NCI-H1105 (cell line): ENCODE measurements around the gene ANK3.

Experiments
- DNase-seq: peaks from one replicate; lab custom pipeline; 2025; lab: John Stamatoyannopoulos, UW

ANK3 gene

DNA sequence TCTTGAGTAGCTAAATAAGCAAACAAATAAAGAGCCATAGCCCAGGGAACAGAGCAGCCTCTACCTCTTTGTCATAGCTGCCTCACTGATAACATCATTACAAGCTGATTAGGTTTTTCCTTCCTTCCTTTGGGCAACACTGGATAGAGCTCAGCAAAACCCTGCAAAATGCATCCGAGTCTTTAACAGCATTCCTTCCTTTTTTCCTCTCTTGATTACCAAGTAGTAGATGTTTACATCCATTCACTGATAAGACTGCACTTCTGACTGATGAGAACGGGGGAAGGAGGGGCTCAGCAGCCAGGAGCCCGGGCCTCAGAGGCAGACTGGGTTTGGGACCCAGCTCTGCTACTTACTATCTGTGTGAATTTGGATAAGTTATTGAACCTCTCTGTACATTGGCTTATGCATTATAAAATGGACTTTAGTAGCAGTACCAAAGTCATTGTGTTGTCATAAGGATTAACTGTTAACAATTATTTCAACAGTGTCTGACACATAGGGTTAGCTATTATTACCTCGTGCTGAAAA, 214.2 kb downstream of the ANK3 start:
- no peak for DNase-seq

DNA sequence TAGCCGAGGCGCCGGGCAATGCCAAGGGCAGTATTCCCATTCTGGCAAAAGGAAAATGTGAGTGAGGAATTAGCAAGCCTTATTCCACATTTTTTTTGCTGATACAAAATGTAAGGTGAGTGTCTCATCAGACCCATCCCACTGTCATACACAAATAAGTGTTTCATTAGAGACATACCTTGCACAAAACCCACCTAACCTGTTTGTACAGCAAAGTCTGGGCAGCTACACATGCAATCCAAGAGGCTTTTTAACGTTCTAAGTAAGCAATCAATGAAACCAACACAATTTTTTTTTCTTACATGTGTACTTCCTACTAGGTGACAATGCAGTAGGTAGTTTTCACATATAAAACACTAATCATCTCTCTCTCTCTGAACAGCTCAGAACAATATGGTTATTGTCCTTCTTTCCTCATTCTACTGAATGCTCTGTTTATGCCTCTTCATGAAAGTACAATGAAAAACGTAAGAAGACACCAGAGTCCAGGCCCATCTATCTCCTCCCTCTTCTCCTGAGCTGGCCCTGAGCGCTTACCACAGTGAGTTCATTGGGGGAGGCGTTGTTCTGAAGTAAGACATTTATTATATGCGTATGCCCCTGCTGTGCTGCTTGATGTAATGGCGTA, 217.2 kb downstream of the ANK3 start:
- no peak for DNase-seq

DNA sequence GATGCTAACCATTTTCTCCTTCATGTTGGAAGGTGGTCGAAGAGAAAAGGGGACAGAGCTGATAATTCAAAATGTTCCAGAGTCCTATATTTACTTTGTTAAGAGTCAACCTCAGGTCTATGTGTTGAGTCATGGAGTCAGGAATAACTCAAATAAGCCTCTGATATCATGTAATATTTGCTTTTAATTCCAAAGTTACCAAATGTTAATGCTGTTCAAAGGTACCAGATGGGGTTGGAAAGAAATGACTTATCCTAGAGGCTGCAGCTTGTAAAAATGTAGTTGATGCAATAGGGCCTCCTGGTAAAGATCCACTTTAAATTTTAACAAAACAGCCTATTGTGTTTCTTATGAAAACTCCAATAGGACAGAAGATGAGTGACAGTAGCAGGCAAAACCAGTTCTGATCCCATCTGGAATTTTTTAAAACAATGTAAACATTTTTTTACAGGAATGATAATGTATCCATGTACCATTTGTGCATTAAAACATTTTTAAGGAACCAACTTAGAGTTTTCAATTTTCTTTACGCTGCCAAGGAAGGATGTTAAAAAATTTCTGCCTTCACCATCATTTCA, 218.2 kb downstream of the ANK3 start:
- no peak for DNase-seq

DNA sequence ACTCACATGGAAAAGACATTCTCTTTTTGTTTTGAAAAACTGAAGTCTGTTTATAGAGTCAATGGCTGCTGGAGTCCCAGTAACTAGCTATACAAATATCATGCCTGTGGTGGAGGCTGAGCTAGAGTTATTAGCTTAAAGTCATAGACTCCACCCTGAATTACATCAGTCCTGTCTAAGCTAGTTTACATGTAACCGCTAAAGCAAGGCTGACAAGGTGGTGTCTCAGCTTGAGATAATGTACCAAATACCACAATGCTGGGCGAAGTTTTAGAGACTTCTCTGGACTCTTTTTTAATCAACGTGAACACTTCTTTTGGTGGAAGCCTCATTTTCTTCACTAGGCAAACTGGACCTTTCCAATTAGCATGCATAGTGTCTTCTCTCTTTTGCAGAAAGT, 219.4 kb downstream of the ANK3 start:
- DNase-seq = no peak

DNA sequence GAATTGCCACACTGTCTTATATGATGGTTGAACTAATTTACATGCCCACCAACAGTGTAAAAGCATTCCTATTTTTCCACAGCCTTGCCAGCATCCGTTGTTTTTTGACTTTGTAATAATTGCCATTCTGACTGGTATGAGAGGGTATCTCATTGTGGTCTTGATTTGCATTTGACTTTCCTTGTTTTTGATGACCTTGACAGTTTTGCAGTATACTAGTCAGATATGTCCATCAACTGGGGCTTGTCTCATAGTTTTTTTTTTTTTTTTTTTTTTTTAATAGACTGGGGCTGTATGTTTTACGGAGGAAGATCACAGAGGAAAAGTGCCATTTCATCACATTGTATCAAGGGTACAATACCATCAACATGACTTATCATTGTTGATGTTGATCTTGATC, 220.6 kb downstream of the ANK3 start:
- no peak for DNase-seq

DNA sequence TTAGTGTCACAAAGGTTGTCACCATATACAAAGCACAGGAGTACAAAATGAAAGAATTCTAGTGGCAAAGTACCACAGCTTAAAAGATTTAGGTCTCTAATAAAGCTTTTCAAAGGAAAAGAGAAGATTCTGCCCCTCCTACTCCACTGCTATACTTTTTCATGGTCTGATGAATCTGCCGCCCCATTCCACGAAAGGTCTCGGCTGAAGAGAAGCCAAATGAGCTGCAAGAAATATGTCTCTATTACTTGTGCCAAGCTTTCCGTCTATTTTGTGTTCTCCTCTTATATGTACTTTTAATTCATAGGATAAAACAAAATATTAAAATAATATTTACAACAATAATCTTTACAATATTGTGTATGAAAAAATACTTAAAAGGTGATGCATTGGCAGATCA, 222.6 kb downstream of the ANK3 start:
- no peak for DNase-seq

DNA sequence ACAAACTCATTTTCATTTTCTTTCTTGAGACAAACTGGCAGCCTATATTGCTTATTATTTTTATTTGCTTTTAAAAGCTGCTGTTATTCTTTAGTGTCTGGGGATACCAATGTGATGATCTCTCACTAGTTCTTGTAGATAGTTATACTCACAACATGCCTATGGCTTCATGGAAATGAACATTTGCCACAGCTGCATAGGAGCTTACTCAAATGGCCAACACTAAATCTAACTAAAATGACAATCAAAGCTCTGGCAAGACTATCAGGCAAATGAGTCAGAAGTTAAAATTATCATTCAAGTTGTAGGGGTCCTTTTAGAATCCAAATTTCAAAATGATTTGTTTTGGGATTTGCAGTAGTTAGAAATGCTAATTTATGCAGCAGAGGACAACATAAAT, 225.9 kb downstream of the ANK3 start:
- no peak for DNase-seq

DNA sequence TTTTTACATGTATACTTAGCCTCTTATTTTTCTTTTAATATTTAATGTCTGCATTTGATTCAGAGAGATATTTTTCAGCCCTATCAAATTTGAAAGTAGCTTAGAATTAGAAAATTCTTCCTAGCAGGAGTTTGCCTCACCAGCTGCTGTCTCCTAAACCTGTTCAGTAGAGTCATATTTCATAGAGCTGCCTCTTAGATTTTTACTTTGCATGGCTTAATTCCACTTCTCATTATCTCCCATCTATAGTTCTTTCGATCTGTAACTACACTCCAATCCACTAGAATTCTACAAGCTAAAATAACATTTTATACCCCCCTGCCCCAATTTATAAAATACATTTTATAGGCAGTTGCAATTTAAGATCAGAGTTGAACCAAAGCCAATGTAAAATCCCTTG, 227.0 kb downstream of the ANK3 start:
- no peak for DNase-seq

DNA sequence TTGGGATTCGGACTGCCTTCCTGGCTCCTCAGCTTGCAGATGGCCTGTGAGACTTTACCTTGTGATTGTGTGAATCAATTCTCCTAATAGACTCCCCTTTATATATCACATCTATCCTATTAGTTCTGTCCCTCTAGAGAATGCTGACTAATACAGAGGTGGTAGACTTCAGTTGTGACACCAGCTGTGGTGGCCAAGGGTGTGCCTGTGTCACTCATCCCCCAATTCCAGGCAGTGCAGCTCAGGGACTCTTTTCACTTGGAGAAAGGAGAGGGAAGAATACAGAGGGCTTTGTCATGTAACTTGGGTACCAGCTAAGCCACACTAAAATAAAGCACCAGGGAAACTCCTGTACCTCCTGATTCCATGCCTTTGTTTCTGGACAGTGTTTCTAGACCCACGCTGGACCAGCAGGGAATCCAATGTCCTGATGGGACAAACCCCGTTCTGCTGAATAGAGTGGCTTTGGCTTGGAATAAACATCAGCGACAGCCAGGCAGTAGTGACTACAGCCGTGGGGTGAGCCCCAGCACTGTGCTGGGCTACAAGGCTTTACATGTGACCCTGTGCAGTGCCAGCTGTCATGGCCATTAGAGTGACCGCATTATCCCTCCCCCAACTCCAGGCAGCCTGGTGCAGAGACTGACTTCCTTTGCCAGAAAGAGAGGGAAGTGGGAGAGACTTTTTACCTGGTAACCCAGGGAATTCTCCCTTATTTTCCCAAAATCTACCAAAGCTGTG, 233.6 kb downstream of the ANK3 start:
- no peak for DNase-seq

DNA sequence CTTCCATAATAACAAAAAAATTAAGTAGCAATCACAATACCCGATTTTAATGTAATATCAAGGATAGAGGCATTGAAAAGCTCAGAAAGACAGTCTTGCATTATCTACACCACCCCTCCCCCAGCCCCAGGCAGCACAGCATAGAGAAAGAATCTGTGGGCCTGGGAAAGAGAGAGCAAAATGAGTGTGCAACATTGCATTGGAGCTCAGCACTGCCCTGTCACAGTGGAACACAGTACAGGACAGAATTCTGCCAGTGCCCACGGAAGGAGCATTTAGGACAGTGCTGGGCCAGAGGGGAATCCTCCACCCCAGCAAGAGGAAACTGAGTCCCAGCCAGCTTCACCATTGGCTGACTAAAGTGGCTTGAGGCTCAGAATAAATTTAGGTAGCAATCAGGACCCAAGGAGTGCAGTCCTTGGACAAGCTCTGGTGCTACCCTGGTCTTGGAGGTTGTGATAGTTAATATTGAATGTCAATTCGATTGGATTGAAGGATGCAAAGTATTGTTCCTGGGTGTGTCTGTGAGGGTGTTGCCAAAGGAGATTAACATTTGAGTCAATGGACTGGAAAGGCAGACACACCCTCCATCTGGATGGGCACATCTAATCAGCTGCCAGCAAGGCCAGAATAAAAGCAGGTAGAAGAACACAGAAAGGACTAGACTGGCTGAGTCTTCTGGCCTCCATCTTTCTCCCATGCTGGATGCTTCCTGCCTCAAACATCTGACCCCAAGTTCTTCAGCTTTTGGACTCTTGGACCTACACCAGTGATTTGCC, 234.4 kb downstream of the ANK3 start:
- DNase-seq = no peak

DNA sequence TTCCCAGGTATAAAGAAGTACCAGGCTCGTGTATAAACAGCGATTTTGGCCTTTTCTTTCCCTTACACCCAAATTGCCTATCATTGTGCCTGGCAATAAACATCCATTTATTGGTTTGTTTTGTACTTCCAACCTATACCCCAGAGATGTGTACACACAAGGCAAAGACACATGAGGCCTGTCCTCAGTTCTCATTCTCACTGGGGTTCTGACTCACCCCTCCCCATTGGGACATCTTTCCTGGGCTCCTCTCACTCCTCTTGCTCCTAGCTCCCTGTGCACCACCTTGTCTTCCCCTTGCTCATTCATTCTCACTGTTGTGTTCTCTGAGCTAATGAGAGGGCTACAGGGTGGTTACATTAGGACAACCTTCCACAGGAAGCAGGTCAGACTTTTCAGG, 240.7 kb downstream of the ANK3 start:
- DNase-seq = no peak

DNA sequence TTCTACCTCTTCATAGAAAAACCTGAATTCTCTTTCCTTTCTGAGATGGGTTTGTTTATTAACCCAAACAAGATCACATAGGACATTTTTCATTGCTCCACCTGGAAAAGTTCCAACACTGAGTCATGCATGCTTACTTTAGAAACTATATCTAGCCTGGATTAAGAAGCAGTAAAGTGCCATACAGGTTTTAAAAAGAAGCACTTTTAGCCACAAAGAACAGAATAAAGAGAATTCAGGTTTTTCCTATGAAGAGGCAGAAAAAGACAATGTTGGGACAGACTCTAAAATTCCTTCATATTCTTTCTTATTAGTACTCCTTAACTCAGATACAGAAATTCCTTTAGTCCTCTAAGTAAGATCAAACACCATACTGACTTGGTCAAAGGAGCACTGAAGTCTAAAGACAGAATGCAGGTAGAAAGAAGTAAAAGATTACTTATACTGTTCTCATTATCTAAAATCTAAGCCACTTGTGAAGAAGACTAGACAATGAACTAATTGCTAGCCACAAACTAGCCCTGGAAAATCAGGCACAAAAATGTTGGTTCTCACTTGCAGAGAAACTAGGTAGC, 241.3 kb downstream of the ANK3 start:
- DNase-seq = no peak

DNA sequence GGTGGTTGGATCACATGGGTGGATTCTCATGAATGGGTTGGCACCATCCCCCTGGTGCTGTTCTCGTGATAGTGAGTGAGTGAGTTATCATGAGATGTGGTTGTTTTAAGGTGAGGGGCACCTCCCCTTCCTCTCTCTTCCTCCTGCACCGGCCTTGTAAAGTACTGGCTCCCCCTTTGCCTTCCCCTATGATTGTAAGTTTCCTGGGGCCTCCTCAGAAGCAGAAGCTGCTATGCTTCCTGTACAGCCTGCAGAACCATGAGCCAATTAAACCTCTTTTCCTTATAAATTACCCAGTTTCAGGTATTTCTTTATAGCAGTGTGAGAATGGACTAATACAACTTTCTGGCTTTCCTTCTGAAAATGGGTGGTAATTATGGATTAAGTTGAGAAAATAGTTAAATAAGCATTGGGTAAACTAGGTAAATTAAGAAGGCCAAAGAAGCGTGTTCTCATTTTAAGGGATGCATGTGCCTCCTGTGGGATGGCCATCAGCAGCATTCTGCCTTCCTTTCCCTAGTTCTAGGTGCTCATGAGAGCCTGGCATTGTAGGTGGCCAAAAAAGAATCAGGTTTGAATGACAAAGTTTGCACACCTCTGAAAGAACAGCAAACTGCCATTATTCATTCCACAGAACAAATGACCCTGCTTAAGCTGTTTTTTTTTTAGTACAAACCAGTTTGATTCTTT, 242.0 kb downstream of the ANK3 start:
- DNase-seq = no peak

DNA sequence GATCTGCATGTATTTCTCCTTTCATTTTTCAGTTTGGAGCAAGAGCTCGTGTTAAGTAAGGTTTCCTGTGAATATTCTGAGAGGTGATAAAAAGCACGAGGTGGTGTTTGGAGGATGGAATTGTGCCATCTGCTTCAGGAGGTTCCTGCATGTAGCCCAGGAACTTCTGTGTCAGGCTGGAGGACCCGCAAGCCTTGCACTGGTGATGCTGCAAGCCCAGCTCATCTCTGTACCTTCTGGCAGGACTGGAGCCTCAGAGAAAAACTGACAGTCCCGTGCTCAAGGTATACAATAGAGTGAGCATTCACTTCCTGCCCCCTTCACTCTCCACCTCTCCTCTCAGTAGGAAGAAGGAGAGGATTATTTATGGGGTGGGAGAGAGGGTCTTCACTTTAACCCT, 242.7 kb downstream of the ANK3 start:
- no peak for DNase-seq

DNA sequence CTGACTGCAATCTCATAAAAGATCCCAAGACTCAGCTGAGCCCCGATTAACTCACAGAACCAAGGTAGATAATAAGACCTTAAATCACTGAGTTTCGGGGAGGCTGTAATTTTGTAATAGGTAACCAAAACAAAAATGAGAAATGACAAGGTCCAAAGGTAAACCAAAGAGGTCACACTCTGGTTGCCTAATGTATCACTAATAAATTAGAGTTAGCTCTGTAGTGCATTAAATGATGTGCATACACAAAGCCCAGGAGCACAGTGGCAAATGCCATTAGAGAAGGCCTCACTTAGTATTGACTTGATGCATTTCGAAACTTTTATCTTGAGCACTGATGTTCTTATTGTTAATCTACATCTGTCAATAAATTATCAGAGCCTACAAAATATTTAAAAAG, 245.6 kb downstream of the ANK3 start:
- no peak for DNase-seq

DNA sequence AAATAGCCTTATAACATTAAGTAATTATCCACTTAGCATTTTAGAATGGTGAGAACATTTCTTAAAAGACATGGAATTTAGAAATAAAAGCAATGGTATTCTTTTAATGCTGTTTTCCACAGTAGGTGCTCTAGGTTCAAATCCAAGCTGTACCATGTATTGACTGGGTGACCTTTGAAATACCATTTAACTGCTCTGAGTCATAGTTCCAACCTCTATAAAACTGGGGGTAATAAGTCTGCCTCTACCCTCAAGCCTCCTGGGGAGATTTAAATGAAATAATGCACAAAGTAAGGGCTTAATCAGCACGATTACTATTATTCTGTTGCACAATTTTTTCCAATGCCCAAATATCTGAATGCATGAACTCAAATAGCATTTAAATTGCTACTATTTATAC, 246.9 kb downstream of the ANK3 start:
- no peak for DNase-seq

DNA sequence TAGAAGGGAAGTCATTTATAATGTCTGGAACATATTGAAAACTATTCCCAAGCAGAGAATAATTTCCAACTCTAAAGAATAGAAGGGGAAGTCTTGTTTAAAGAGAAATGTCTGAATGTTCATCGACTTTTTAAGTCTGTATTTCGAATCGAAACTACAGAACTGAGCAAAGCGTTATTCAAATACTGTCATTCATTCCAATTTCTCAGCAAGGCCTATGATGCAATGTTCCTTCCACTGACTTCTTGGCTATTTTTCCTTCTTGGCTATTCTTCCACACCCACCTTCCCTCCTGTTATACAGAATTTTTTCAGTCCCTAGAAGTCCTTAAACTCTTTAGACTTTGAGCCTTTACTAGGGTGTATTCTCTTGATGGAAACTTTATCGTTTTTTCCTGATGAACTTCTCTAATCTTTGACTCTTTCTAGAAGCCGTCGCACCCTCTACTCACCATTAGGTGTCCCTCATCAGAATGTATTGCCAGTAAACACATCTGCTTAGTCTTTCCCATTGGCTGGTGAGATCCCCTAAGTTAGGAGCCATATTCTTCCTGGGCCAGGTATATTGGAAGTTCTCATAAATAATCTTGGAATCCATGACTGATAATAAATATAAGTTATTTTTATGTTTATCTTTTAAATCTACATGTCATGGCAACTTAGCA, 247.6 kb downstream of the ANK3 start:
- no peak for DNase-seq

DNA sequence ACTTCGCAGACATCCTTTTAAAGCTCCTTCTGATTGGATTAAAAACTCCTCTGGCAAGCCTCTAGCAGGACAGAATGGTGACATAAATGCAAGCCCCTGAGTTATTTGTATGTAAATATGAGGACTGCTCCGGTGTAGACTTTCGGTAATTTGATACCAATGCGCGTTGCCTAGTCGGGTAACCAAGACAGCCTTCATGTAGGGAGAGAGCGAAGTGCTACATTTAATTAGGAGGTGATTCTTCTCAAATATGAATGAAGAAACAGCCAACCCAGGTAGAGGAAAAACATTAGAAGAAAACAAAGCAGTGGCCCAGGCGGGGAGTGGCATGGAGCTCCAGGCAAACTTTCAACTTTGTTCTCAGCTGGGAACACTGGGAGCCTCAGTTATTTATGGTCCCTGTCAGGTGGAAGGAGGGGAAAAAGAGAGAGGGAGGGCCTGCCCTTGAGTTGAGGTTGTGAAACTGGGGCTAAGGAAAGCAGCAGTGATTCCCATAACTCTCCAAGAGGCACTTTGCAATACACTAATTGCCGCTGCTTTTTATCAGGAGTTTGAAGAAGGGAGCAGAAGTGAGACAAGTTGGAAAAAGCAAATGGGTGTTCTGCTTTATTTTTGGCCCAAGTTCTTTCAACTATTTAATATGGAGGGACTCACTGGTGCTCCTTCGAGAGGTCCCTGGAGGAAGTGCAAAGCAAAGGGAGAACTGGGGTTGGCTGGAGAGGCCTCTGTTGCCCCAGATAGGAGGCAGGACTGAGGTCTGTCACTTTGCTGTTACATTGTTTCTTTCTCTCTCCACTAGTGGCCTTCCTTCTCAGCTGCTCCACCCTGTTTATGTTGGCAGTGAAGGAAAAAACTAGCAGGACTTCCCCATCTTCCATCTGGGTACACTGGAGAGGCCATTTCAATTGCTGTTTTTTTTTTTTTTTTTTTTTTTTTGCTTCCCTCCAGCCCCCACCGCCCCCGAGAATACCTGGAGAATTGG, 248.7 kb downstream of the ANK3 start:
- DNase-seq = peak; percentile 40

DNA sequence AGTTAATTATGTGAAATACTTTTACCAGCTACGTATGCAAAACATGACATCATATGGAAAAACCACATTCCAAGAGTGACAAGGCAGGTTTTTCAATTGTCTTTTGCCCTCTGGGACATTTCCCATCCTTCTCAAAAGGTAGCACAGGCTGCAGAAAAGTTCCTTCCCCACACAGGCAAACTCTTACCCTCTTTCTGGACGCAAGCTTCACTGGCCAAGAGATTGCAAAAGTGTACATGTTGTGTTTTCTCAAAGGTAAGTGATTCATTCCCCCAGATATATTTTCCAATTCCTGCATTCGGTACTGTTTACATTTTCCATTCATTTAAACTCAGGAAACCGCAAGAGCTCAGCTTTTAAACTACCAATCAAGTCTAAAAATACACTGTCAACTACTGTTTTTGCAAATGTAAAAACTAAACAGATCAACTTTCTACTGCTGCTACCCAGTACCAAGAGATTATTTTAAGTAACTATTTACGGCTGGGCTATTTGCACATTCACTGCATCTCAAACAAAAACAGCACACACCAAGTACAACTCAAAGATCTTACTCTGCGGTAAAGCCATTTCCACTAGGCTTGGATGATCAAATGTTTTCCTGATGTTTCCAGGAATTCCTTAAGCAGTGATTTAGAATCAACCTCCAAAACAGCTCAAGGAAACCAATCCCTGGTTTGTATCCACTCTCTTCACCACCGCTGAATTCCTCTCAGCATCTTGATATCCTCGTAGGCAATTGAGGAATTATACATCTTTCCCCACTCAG, 249.7 kb downstream of the ANK3 start:
- DNase-seq = no peak
